Measurements from ENCODE around the gene PECR. TPM values are rescaled to one million over a fixed set of nuclear protein-coding genes. Genes with fewer than 3 reads are reported as not detected.

The PECR gene
- total and polyA plus RNA-seq, 9 of the 15 experiments (the other 6 are each of a cell fraction or from before 2014, with no cell fraction given) = 1.1 to 10.3 (median 8.2) TPM

GRCh38 chr2:216108967-216109921, 27.6 kb upstream of the PECR start, which contains the start of gene XRCC5 (continued):
- TF ChIP-seq MLX (CRISPR knock-in tag; conservative IDR thresholded peaks at IDR 0.05) (no peak), USF1 (CRISPR knock-in tag; IDR thresholded peaks at IDR 0.05) (no peak), ADNP (tag; IDR thresholded peaks at IDR 0.05) (no peak), E4F1 (CRISPR knock-in tag; IDR thresholded peaks at IDR 0.05; ENCODE audit: borderline replicate concordance) (no peak), GMEB1 (CRISPR knock-in tag; IDR thresholded peaks at IDR 0.05) (no peak), SP1 (CRISPR knock-in tag; IDR thresholded peaks at IDR 0.05) (peak; percentile 78), RB1 (IDR thresholded peaks at IDR 0.05; ENCODE audit: low read depth) (peak; percentile 46; the same call in 1 of the 2 replicates), LEF1 (IDR thresholded peaks at IDR 0.05) (no peak), PATZ1 (CRISPR knock-in tag; IDR thresholded peaks at IDR 0.05; ENCODE audit: borderline replicate concordance) (no peak), ZBTB33 (CRISPR knock-in tag; IDR thresholded peaks at IDR 0.05) (no peak), MLLT1 (IDR thresholded peaks at IDR 0.05) (no peak)
